ENCODE data around the gene ABCD3. TPM values are rescaled to one million over a fixed set of nuclear protein-coding genes. Genes with fewer than 3 reads are reported as not detected.
"Not testable (repeated sequence)": the region's sequence is repeated elsewhere in the genome, so short reads cannot be mapped to it uniquely, and the experiment has no call there.

ABCD3 gene
- polyA plus RNA-seq, 4 donors: 59.2 to 74.4 (median 66.9) TPM

DNA sequence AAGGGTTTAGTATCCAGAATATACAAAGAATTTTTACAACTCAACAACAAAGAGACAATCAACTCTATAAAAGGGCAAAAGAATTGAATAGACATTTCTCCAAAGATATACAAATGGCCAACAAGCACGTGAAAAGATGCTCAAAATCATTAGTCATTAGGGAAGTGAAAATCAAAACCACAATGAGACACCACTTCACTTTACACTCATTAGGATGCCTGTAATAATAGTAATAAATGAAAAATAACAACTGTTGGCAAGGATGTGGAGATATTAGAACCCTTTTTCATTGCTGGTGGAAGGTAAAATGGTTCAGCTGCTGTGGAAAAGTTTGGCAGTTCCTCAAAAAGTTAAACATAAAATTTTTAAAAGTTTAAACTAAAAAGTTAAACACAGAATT lies 7.0 kb upstream of the ABCD3 start:
- DNase-seq (ENCODE audit: low read depth in 4 of 4, low spot score in 2 of 4): no peak

DNA sequence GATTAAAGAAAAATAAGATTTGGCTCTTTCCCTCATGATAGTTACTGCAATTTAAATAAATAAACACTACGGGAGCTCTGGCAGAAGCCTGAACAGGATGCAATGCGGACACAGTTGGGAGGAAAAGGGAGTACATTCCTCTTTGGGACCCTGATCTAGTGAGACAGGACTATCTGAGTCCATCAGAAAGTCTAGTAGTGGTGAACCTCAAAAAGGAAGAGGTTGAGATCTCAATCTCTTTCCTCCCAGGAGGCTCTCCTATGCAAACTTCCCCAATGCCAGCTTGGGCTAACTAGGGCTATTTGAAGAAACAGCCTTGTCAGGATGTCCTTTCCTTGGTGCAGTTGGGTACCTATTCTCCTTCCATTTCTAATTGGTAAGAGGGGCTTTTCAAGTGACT lies 4.9 kb upstream of the ABCD3 start:
- no peak for DNase-seq (ENCODE audit: low read depth in 4 of 4, low spot score in 2 of 4)

DNA sequence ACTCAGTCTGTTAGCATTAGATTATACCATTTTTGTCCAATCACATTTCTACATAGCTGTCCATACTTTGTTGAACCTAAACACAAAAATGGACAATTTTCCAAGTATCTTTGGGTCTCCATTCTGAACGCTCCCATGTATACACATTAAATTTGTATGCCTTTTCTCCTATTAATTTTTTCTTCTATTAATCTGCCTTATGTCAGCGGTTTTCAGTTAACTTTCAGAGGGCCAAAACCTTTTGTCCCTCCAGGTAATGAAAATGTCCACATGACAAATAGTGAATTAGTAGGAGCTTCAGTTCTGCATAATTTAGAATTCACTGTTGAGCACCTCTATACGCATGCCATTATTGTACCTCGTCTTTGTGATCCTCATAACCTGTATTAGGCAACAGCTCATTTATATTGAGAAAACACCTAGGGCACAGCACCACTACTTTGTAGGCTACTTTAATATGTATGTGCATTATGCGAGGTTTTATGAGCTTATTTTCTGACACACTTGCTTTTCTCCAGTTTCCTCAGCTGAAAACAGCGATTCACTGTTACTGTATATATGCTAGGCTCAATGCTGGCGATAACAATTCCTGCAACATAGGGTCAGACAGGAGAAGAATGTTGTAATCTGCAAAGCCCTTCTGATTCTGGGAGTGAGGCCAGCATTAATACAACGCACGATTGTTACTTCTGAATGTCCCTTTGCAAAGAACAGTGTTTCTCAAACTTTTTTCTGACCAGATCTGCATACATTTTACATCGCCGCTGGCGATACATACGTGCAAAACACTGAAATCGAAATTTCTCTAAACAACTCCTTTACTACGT lies 1.1 kb upstream of the ABCD3 start:
- peak; percentile 26 to 72 (median 51) for DNase-seq (ENCODE audit: low read depth in 4 of 4, low spot score in 2 of 4)

DNA sequence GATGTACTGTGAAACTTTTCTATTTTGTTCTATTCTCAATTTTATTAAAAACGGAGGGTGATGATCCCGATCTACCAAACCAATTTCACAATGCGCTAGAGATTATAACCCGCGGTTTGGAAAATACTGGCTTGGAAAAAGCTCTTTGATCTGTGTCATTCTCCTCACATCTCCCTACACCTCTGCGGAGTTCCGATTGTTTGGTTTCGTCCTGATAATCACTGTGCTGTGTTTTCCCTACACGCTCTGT lies 536 bp upstream of the ABCD3 start:
- DNase-seq (ENCODE audit: low read depth in 4 of 4, low spot score in 2 of 4): no peak

DNA sequence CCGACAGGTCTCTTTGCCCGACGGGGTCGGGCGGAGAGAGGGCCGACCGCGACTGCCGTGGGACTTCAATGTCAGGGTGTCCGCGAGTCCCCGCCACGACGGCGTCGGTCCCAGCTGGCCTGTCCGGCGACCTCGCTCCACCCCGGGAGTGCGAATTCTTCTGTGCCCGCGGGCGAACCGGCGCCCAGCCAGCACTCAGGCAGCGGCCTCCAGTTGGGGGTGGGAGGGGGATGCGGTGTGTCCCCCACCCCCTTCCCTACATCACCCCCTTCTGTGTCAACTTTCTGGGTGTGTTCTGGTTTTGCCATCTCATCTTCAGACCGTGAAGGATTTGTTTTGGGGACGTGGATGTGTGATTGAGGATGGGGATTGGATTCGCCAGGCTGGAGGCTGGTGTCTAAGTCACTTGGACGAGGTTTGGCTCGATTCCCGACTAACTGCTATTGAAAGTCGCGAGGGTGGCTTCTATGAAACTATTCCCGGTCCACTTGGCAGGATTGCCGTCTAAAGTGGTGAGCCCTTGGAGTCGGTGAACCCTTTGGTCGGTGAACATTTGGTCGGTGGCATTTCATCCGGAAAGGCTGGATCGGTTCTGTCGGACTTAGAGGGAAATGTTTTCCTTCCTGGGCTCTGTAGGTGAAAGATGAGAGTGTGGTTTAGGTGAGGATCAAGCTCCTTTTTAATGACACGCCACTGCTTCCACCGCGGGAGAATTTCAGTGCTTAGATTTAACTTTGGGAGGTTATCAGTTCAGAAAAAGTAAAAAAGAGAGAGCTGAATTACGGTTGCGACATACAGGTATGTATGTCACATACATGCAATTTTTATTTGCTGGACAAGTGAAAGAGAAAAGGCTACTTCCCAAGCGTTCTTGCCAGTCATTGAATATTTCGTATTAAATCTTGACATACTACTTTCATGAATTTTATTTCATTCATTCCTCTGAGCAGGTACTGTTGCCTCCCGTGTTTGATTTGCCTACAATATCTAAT lies 771 bp downstream of the ABCD3 start:
- peak; percentile 24 to 52 (median 32) for DNase-seq (ENCODE audit: low read depth in 4 of 4, low spot score in 2 of 4)

DNA sequence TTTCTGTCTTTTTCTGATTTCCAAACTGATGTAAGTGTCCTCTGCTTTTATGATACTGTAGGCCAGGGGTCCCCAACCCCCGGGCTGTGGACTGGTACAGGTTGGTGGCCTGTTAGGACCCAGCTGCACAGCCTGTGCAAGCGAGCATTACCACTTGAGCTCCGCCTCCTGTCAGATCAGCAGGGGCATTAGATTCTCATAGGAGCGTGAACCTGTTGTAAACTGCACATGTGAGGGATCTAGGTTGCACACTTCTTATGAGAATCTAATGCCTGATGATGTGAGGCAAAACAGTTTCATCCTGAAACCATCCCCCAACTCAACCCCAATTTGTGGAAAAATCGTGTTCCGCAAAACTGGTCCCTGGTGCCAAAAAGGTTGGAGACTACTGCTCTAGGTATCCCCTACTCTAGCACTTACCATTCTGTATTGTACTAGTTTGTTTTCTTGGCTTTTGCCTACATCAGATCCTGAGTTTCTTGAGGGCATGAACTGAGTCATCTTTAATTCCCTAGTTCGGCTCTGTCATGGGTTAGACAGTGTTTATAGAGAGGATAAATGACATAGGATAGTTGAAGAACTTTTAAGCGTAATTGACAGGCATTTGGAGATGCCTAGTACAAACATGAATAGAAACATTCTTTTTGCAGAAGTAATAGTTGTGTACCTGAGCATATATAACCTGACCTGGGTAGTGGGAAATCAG lies 4.1 kb downstream of the ABCD3 start:
- DNase-seq (ENCODE audit: low read depth in 4 of 4, low spot score in 2 of 4): no peak

DNA sequence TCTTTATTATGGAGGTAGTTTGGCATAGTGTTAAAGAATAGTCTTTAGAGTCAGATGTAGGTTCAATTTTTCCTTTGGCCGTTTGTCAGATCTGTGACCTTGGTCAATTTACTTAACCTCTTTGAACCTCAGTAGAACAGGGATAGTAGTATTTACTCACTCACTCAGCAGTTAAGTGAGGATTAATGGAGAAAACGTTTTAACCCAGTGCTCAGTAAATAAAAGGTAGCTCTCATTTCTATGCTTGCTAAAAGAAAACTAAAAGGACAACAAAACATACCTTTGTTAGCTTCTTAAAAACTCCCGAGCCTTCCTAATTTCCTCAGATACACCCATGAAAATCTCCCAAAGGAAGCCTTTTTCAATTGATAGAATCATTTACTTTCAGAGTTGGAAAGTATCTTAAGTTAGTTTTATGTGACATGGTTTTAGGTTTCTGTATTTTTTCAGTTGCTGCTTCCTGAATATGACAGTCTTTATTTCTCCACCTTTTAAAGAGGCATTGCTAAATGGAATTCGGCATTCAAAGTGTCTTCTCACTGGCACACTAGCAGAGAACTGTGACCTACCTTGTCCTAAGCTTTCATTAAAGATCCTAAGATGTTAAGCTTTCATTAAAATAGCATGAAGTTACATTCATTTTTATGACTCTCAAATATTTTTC lies 7.8 kb downstream of the ABCD3 start:
- DNase-seq (ENCODE audit: low read depth in 4 of 4, low spot score in 2 of 4): no peak

DNA sequence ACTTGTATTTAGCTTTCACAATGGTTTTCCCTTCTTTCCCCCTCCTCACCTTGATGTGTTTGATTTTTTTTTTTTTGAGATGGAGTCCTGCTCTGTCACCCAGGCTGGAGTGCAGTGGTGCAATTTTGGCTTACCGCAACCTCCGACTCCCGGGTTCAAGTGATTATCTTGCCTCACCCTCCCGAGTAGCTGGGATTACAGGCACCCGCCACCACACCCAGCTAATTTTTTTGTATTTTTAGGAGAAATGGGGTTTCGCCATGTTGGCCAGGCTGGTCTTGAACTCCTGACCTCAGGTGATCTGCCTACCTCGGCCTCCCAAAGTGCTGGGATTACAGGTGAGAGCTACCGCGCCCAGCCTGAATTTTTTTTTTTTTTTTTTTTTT lies 8.3 kb downstream of the ABCD3 start:
- DNase-seq (ENCODE audit: low read depth in 4 of 4, low spot score in 2 of 4): not testable (repeated sequence)

DNA sequence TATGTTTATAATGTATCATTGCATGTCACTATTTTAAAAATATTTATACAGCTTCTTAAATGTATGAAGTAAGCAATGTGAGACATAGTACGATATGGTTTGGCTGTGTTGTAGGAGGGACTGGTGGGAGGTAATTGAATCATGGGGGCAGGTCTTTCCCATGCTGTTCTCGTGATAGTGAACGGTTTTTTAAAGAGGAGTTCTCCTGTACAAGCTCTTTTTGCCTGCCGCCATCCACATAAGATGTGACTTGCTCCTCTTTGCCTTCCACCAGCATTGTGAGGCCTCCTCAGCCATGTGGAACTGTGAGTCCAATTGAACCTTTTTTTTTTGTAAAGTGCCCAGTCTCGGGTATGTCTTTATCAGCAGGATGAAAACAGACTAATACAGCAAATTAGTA lies 10.3 kb downstream of the ABCD3 start:
- no peak for DNase-seq (ENCODE audit: low read depth in 4 of 4, low spot score in 2 of 4)

DNA sequence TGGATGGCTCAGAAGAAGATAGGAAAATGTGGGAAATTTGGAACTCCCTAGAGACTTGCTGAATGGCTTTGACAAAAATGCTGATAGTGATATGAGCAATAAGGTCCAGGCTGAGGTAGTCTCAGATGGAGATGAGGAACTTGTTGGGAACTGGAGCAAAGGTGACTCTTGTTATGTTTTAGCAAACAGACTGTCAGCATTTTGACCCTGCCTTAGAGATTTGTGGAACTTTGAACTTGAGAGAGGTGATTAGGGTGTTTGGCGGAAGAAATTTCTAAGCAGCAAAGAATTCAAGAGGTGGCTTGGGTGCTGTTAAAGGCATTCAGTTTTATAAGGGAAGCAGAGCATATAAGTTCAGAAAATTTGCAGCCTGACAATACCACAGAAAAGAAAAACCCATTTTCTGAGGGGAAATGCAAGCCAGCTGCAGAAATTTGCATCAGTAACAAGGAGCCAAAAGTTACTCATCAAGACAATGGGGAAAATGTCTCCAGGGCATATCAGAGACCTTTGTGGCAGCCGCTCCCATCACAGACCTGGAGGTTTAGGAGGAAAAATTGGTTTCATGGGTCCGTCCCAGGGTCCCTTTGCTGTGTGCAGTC lies 10.8 kb downstream of the ABCD3 start:
- DNase-seq (ENCODE audit: low read depth in 4 of 4, low spot score in 2 of 4): not testable (repeated sequence)

DNA sequence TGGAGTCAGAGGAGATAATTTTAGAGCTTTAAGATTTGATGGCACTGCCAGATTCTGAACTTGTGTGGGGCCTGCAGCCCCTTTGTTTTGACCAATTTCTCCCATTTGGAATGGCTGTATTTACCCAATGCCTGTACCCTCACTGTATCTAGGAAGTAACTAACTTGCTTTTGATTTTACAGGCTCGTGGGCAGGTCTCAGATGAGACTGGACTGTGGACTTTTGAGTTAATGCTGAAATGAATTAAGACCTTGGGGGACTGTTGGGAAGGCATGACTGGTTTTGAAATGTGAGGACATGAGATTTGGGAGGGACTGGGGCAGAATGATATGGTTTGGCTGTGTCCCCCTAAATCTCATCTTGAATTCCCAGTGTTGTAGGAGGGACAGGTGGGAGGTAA lies 11.9 kb downstream of the ABCD3 start:
- DNase-seq (ENCODE audit: low read depth in 4 of 4, low spot score in 2 of 4): not testable (repeated sequence)

DNA sequence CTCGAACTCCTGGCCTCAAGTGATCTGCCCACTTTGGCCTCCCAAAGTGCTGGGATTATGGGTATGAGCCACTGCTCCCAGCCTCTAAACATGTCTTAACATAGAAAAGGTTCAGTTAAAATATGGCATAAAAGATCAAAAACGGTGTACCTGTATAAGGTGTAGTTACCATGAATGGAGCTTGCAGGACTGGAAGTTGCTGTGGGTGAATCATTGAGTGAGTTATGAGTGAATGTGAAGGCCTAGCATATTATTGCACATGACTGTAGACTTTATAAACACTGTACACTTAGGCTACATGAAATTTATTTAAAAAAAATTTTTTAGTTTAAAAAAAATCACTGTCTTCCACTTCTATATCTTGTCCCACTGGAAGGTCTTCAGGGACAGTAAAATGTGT lies 15.7 kb downstream of the ABCD3 start:
- DNase-seq (ENCODE audit: low read depth in 4 of 4, low spot score in 2 of 4): no peak

DNA sequence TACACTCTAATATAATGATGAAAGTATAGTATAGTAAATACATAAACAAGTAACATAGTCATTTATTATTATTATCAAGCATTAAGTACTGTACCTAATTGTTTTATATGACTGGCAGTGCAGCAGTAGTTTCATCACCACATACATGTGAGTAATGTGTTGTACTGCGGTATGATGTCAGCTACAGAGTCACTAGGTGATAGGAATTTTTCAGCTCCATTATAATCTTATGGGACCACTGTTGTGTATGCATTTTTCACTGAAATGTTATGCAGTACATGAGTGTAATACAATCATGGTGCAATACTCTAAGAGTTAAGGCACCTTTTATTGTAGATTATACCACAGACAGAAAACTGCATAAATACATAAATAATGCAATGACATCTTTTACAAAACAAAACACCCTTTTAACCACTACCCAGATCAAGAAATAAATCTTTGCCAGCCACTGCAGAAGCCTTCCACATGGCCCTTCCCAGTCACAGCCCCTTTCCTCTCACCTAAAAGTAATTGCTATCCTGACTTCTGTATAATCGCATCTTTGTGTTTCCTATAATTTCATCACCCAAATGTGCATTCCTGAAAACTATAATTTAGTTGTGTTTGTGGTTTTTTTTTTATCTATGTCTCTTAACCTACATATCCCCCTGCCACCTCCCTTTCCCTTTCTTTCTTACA lies 16.3 kb downstream of the ABCD3 start:
- no peak for DNase-seq (ENCODE audit: low read depth in 4 of 4, low spot score in 2 of 4)

DNA sequence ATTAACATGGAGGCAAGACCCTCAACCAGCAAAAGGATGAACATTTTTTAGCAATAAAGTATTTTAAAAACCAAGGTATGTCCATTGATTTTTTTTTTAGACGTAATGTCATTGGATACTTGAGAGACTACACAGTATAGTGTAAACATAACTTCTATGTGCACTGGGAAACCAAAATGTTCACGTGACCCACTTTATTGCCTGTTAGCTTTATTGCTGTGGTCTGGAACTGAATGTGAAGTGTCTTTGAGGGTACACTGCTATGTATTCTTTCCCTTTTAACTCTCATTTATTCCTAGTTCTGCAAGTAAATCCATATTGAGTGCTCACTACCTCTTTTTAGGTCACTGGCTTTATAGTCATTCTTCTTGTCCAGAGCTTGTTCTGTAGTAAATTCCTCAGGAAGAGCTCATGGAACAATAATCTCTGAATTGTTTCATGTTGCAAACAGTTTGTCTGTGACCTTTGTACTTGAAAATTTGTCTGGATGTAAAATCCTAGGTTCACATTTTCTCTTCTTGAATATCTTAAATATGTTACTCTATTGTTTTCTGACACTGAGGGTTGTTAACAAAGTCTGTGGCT lies 20.6 kb downstream of the ABCD3 start:
- DNase-seq (ENCODE audit: low read depth in 4 of 4, low spot score in 2 of 4): no peak

DNA sequence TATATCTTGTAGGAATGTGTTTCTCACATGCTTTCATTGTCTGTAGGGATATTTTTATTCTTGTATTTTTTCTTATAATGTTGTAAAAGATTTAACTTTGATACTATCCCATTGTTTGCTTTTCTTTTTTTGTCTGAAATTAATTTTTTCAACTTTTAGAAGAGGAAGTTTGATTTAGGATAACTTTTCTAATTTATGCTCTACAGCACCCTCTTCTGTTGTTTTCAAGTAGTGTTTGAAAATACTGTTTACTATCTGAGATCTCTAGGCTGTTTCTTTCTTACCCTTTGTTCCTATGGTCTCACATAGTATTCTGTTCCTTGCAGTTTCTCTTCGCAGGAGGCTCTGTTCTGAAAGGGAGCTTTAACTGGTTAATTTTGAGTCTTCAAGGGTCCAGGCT lies 21.9 kb downstream of the ABCD3 start:
- no peak for DNase-seq (ENCODE audit: low read depth in 4 of 4, low spot score in 2 of 4)

DNA sequence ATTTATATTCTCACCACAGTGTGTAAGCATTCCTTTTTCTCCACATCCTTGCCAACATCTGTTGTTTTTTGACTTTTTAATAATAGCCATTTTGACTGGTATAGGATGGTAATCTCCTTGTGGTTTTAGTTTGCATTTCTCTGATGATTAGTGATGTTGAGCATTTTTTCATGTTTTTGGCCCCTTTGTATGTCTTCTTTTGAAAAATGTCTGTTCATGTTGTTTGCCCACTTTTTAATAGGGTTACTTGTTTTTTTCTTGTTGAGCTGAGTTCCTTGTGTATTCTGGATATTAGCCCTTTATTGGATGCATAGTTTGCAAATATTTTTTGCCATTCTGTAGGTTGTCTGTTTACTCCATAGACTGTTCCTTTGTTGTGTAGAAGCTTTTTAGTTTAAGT lies 24.9 kb downstream of the ABCD3 start:
- DNase-seq (ENCODE audit: low read depth in 4 of 4, low spot score in 2 of 4): not testable (repeated sequence)

DNA sequence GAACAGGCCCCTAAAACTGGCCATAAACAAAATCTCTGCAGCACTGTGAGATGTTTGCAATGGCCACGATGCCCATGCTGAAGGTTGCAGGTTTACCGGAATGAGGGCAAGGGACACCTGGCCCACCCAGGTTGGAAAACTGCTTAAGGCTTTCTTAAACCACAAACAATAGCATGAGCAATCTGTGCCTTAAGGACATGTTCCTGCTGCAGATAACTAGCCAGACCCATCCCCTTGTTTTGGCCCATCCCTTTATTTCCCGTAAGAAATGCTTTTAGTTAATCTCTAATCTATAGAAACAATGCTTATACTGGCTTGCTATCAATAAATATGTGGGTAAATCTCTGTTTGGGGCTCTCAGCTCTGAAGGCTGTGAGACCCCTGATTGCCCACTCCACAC lies 26.6 kb downstream of the ABCD3 start:
- not testable (repeated sequence) for DNase-seq (ENCODE audit: low read depth in 4 of 4, low spot score in 2 of 4)

DNA sequence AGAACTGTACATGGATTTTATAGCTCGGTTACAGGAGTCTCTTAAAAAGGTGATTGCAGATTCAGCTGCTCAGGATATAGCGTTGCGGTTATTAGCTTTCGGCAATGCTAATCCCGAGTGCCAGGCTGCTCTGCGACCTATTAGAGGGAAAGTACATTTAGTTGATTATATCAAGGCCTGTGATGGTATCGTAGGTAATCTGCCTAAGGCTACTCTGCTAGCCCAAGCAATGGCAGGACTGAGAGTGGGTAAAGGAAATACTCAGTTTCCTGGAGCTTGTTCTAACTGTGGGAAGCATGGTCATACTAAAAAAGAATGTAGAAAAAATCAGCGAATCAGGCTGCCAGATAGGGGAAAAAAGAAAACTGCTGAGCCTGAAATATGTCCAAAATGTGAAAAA lies 27.5 kb downstream of the ABCD3 start:
- DNase-seq (ENCODE audit: low read depth in 4 of 4, low spot score in 2 of 4): not testable (repeated sequence)

DNA sequence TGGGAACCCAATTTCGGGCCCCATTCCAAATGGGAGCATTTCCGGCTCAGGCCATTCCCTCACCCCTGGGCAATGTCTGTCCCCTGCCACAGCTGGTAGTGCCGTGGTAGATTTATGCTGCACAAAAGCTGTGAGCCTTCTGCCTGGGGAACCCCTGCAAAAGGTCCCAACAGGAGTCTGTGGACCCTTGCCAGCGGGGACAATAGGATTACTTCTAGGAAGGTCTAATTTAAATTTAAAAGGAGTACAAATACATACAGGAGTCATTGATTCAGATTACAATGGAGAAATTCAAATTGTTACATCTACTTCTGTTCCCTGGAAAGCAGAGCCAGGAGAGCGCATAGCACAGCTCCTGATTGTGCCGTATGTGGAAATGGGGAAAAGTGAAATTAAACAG lies 28.0 kb downstream of the ABCD3 start:
- DNase-seq (ENCODE audit: low read depth in 4 of 4, low spot score in 2 of 4): not testable (repeated sequence)

All from left renal cortex interstitium (tissue), 4 donors.